Stimulated activated naive CD8-positive, alpha-beta T cell treated with anti-CD3 and anti-CD28 coated beads, Interleukin-15, Interleukin-2, amounts not matched to agents 100 U/mL and 50 U/mL, for 24 hours (primary cell): ENCODE measurements around the gene RTN4R.
"Not testable (repeated sequence)": the region's sequence is repeated elsewhere in the genome, so short reads cannot be mapped to it uniquely, and the experiment has no call there.

Experiments
- ATAC-seq: fragments of 150-1000 bp; cut with Tn5 transposase; one replicate; pipeline ENCODE4 v1.10.0; 2021
- DNase-seq: peaks from one replicate; pipeline ENCODE4 v3.0.0; 2021

Gene RTN4R

GRCh38 chr22:20271114-20271994 is 3.2 kb upstream of the RTN4R start:
- no peak for ATAC-seq
- DNase-seq: no peak

- ATAC-seq, DNase-seq: not testable (repeated sequence)
Observed at GRCh38 chr22:20270190-20271113, 2.3 kb upstream of the RTN4R start.

- not testable (repeated sequence) for DNase-seq, ATAC-seq
Observed at GRCh38 chr22:20269673-20270072, 1.6 kb upstream of the RTN4R start.

DNA sequence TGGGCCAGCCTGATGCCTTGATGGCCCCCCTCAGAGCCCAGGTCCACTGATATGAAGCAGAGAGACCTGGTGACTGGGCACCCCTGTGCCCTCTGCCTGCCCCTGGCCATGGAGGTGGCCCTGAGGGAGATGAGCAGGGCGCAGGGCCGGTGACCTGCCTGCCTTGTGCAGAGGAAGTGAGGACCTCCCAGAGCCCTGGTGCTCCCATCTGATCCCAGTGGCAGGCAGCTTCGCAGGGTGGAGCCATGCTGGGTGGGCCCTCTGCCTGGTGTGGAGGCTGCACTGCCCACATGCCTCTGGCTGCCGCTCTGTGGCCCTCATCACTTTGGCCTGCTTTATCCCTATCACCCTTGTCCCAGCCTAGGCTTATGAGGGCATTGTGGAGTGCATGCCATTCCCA is 1.1 kb upstream of the RTN4R start:
- DNase-seq, ATAC-seq: not testable (repeated sequence)

GRCh38 chr22:20267441-20268278 is 458 bp downstream of the RTN4R start:
- DNase-seq: peak; percentile 26
- no peak for ATAC-seq

DNA sequence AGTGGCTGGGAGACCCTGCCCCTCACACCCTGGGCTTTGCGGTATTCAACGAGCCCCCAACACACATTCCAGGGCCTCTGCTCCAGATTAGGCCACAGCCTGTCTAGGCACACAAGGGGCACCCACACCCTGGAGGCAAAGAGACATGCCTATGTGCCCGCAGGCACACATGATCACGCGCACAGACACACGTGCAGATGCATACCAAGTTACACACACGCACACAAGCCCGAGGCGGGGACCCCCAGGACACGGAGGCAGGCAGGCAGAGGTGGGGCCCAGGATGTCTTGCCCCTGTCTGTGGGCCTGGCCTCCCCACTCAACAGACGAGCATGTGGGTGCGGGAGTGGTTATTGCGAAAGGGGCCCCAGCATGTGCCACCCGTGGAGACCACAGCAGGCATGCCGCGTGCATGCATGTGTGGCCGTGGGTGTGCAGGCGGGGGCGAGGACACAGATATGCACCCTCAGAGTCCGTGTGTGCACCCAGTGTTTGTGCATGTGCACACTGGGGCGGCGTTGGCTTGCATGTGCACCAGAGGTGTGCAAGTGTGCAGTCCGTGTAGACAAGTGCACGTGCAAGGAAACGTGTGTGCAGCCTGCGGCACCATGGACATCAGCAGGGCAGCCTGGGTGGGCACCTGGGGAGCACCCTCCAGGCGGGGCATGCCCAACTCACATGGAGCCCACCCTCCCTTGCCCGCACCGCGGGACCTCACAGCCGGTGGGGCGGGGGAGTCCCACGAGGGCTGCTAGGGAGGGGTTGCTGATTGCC is 1.3 kb downstream of the RTN4R start:
- not testable (repeated sequence) for ATAC-seq, DNase-seq

DNA sequence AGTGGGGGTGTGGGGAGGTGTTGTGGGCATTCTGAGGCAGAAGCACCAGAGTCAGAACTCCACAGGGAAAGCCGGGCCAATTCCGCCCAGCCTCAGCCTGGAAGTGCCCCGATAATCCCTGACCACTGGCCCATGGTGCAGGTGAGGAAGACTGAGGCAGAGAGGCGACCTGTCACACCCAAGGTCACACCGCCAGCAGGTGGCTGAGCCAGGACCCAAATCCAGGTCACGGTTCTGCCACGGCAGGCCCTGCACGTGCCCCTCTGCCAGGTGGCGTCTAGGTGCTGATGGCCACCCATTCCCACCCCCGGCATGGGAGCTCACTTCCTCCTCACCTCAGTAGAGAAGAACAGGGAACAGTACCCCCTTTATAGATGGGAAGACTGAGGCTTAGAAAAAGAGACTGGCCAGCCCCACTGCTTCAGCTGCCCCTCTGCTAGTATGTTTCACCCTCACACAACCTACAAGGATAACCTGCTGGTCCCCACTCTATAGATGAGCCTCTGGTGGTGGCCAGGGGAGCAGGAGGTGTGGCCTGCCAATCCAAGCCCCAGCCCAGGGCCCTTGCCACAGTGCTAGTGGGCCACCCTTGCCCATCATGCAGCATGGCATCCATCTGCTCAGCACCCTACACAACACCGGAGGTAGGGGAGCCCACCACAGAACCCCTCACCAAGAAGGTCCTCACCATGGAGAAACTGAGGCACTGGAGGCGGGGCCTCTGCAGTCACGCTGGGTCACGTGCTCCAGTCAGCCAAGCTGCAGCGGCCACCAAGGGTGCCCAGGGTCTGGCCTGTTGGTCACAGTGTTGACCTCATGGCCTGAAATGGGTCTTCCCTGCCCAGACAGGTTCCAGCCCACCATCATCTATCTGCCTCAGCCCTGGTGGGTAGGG is 2.1 kb downstream of the RTN4R start:
- not testable (repeated sequence) for DNase-seq, ATAC-seq

GRCh38 chr22:20264614-20265452 is 3.3 kb downstream of the RTN4R start:
- no peak for DNase-seq
- ATAC-seq: no peak

- DNase-seq: not testable (repeated sequence)
Observed at GRCh38 chr22:20263404-20264281, 4.5 kb downstream of the RTN4R start.

DNA sequence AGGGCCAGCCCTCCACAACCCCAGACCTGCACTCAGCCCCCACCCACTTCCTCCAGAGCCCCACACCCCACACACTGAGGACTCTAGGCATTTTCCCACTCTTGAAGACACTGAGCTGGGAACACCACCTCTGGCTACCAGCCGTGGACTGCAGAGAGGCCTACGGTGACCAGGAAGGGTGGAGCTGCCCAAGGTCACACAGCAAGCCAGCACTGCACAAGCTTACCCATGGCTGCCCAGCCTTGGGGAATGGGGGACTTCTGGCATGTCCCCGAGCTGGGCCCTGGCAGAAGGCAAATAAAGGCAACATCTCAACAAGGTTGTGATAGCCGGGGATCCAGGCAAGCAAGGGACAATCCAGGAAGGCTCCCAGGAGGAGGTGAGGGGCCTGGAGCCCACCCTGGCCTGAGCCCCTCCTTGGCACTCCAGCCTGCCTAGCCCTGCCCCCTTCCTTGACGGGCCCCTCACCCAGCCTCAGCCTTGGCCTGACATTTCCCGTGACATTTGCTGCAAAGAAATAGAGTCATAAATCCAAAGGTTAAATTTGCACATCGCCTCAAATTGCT is 5.5 kb downstream of the RTN4R start:
- ATAC-seq (no peak), DNase-seq (no peak)

More at GRCh38 chr22:20263404-20264281, 4.5 kb downstream of the RTN4R start:
- not testable (repeated sequence) for ATAC-seq

GRCh38 chr22:20261848-20262581 is 6.1 kb downstream of the RTN4R start:
- ATAC-seq: no peak

GRCh38 chr22:20260071-20260765 is 7.9 kb downstream of the RTN4R start:
- ATAC-seq: no peak

More at GRCh38 chr22:20261848-20262581, 6.1 kb downstream of the RTN4R start:
- DNase-seq: no peak

DNA sequence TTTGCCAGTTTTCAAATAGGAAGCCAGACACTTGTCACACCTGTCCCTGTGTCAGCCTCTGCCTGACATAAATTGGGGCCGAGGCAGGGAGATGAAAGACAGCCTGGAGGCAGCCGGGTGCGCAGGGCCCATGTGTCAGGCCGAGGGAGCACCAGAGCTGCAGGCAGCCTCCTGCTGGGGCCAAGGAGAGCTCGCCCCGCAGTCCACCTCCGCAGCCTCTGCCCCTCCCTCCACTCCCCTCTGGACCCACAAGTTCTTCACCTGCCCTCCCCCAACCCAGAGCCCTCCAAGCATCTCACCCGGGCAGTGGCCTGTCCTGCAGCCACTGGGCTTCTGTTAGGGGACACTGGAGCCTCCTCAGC is 8.8 kb downstream of the RTN4R start:
- no peak for ATAC-seq
- DNase-seq: no peak

More at GRCh38 chr22:20260071-20260765, 7.9 kb downstream of the RTN4R start:
- no peak for DNase-seq

DNA sequence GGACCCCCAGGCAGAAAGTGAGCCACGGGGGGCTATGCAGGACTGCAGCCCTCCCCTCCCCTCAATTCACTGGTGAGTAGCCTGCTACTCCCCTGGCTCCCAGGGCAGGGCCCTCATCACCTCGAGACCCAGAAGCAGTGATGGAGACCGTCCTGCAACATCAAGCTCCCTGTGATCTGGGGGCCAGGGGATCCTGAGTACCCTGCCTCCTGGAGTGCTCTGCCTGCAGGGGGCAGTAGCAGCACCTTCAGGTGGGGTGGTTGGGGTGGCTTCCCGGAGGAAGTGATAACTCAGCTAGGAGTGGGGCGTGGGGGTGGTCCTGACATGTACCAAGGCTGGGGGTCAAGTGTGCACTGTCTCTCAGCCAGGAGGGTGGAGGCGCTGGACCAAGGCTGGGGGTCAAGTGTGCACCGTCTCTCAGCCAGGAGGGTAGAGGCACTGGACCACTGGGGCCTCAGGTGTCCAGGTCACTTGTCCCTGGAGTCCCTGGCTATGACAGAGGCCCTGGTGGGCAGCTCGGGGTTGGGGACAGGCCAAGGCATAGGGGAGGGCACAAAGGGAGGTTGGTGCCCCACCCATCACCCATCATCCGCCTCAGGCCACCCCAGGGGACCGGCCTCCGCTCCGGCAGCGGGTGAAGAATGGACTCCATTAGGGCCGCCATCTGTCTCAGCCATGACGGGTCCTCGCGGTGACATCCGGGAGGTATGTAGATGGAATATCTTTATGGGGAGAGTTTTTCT is 9.4 kb downstream of the RTN4R start:
- DNase-seq (peak; percentile 57), ATAC-seq (no peak)

- DNase-seq (no peak), ATAC-seq (no peak)
Observed at GRCh38 chr22:20258021-20258299, 10.2 kb downstream of the RTN4R start.
